Measurements from ENCODE around the gene SEMG1. TPM values are rescaled to one million over a fixed set of nuclear protein-coding genes. Genes with fewer than 3 reads are reported as not detected.

Gene SEMG1
- total RNA-seq, 1 donor from 2014 or later, result not detected

- intact Hi-C loops (cut with micrococcal nuclease), result no loop called here
- peaks cover 27% of the 10 kb centered on the region for H3K27me3 Mint-ChIP-seq
- ChIA-PET POLR2A (no interaction called here), CTCF (no interaction called here)
- no peak within 1 kb of the TSS for H3K27ac Mint-ChIP-seq
- H3K4me3 Mint-ChIP-seq, result no peak within 1 kb of the TSS
- ATAC-seq (ENCODE audit: low read depth), result no peak
- peaks cover 4% of the 10 kb centered on the region for H3K9me3 Mint-ChIP-seq
- no peaks in the 10 kb centered on the region for H3K36me3 Mint-ChIP-seq (ENCODE audit: low read depth)
- TF ChIP-seq, protein P1, sequence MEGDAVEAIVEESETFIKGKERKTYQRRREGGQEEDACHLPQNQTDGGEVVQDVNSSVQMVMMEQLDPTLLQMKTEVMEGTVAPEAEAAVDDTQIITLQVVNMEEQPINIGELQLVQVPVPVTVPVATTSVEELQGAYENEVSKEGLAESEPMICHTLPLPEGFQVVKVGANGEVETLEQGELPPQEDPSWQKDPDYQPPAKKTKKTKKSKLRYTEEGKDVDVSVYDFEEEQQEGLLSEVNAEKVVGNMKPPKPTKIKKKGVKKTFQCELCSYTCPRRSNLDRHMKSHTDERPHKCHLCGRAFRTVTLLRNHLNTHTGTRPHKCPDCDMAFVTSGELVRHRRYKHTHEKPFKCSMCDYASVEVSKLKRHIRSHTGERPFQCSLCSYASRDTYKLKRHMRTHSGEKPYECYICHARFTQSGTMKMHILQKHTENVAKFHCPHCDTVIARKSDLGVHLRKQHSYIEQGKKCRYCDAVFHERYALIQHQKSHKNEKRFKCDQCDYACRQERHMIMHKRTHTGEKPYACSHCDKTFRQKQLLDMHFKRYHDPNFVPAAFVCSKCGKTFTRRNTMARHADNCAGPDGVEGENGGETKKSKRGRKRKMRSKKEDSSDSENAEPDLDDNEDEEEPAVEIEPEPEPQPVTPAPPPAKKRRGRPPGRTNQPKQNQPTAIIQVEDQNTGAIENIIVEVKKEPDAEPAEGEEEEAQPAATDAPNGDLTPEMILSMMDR (IDR thresholded peaks at IDR 0.05), result no peak
- H3K4me1 Mint-ChIP-seq, result no peaks in the 10 kb centered on the region
- DNase-seq, result no peak
Measured at GRCh38 chr20:45174434-45175364, 32.1 kb upstream of the SEMG1 start, which contains the start of gene PI3. Gene PI3, plus strand, starts transcription at chr20:45174902. Its CDS starts 21 bp downstream, at chr20:45174923.

- no peak overlapping the region for H3K27ac Mint-ChIP-seq
- no peak overlapping the region for H3K4me3 Mint-ChIP-seq
- no peak for DNase-seq
- CTCF ChIA-PET, result no interaction called here
- POLR2A ChIA-PET, result no interaction called here
- no peak for ATAC-seq (ENCODE audit: low read depth)
- H3K9me3 Mint-ChIP-seq, result no peaks in the 10 kb centered on the region
- intact Hi-C loops (cut with micrococcal nuclease), result no loop called here
- no peaks in the 10 kb centered on the region for H3K36me3 Mint-ChIP-seq (ENCODE audit: low read depth)
- H3K27me3 Mint-ChIP-seq, result peaks cover 17% of the 10 kb centered on the region
- no peaks in the 10 kb centered on the region for H3K4me1 Mint-ChIP-seq
- TF ChIP-seq, protein P1 (IDR thresholded peaks at IDR 0.05), result no peak
Measured at GRCh38 chr20:45176526-45177267, 30.1 kb upstream of the SEMG1 start.

GRCh38 chr20:45179166-45179565, 27.7 kb upstream of the SEMG1 start:
- H3K27ac Mint-ChIP-seq, result no peak overlapping the region
- ATAC-seq (ENCODE audit: low read depth) (no peak), DNase-seq (no peak)
- CTCF ChIA-PET, result no interaction called here
- no peak overlapping the region for H3K4me3 Mint-ChIP-seq
- TF ChIP-seq, protein P1 (IDR thresholded peaks at IDR 0.05), result no peak
- no peaks in the 10 kb centered on the region for H3K36me3 Mint-ChIP-seq (ENCODE audit: low read depth)
- no peaks in the 10 kb centered on the region for H3K4me1 Mint-ChIP-seq
- intact Hi-C loops (cut with micrococcal nuclease), result no loop called here
- peaks cover 14% of the 10 kb centered on the region for H3K27me3 Mint-ChIP-seq
- no peaks in the 10 kb centered on the region for H3K9me3 Mint-ChIP-seq
- POLR2A ChIA-PET, result no interaction called here

GRCh38 chr20:45181639-45182038, 25.2 kb upstream of the SEMG1 start:
- Mint-ChIP-seq H3K4me1 (no peaks in the 10 kb centered on the region), H3K27ac (no peak overlapping the region), H3K4me3 (no peak overlapping the region), H3K36me3 (ENCODE audit: low read depth) (no peaks in the 10 kb centered on the region), H3K27me3 (peaks cover 10% of the 10 kb centered on the region), H3K9me3 (no peaks in the 10 kb centered on the region)
- no peak for DNase-seq
- intact Hi-C loops (cut with micrococcal nuclease), result no loop called here
- POLR2A ChIA-PET, result no interaction called here
- ATAC-seq (ENCODE audit: low read depth), result no peak
- TF ChIP-seq, protein P1 (IDR thresholded peaks at IDR 0.05), result no peak
- CTCF ChIA-PET, result no interaction called here

GRCh38 chr20:45183084-45183483, 23.7 kb upstream of the SEMG1 start:
- ATAC-seq (ENCODE audit: low read depth) (no peak), DNase-seq (no peak)
- ChIA-PET POLR2A (no interaction called here), CTCF (no interaction called here)
- Mint-ChIP-seq H3K27me3 (peaks cover 5% of the 10 kb centered on the region), H3K4me1 (no peaks in the 10 kb centered on the region), H3K27ac (no peak overlapping the region), H3K4me3 (no peak overlapping the region), H3K9me3 (no peaks in the 10 kb centered on the region), H3K36me3 (ENCODE audit: low read depth) (no peaks in the 10 kb centered on the region)
- TF ChIP-seq, protein P1 (IDR thresholded peaks at IDR 0.05), result no peak
- intact Hi-C loops (cut with micrococcal nuclease), result no loop called here

All from activated B cell treated with CpG ODN at 0.5 μM for 24 hours (primary cell).